ENCODE data around the gene ARMC8.

ARMC8 gene

DNA sequence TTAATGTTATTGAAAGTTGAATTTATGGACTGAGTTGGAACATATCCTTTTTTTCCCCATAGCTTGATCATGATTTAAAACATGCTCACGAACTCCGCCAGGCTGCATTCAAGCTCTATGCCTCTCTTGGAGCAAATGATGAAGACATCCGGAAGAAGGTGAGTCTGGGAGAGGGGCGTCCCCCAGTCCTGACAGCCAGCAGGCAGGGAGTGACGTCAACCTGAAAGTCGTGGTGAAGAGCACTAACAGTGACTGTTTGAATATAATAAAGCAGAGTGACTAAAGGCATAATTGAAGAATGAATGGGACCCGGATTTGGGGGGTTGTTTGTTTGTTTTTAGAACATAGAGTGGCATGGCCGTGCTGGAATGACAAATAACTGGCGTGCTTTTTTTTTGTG is 57.9 kb downstream of the ARMC8 start:
- TF ChIP-seq, protein P1, sequence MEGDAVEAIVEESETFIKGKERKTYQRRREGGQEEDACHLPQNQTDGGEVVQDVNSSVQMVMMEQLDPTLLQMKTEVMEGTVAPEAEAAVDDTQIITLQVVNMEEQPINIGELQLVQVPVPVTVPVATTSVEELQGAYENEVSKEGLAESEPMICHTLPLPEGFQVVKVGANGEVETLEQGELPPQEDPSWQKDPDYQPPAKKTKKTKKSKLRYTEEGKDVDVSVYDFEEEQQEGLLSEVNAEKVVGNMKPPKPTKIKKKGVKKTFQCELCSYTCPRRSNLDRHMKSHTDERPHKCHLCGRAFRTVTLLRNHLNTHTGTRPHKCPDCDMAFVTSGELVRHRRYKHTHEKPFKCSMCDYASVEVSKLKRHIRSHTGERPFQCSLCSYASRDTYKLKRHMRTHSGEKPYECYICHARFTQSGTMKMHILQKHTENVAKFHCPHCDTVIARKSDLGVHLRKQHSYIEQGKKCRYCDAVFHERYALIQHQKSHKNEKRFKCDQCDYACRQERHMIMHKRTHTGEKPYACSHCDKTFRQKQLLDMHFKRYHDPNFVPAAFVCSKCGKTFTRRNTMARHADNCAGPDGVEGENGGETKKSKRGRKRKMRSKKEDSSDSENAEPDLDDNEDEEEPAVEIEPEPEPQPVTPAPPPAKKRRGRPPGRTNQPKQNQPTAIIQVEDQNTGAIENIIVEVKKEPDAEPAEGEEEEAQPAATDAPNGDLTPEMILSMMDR (IDR thresholded peaks at IDR 0.05; ENCODE audit: insufficient read depth, low read length, missing control alignments), result no peak
- ChIA-PET POLR2A (no interaction called here), CTCF (interaction anchor here (0.9 to 1.1 kb wide), 2 partner anchors 9 to 25 kb away, joined by 3 to 4 read pairs; no protein-coding TSS in a partner anchor)
- H3K4me3 ChIP-seq (ENCODE audit: low read depth, low read length), result no peak overlapping the region
- DNase-seq (ENCODE audit: low read depth, low spot score), result no peak

DNA sequence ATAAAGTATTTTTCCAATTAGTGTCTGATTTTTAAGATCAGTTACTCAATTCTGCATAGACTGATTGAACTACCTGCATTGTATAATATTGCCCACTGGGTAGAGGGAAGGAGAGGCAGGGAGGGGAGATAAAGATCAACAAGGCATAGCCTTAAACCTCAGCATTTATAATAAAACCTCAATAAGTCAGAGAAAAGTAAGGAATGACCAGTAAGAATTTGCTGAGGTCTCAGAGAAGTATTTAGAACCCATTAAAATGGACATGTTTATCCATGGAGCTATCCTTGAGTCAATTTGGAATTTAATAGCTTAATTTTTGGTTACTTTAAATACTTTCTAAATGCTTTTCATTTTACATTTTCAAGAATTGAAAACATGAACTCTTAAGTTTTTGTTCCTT is 62.5 kb downstream of the ARMC8 start:
- no peak for DNase-seq (ENCODE audit: low read depth, low spot score)
- H3K4me3 ChIP-seq (ENCODE audit: low read depth, low read length), result no peak overlapping the region
- TF ChIP-seq, protein P1 (IDR thresholded peaks at IDR 0.05; ENCODE audit: insufficient read depth, low read length, missing control alignments), result no peak
- CTCF ChIA-PET, result no interaction called here
- POLR2A ChIA-PET, result no interaction called here

DNA sequence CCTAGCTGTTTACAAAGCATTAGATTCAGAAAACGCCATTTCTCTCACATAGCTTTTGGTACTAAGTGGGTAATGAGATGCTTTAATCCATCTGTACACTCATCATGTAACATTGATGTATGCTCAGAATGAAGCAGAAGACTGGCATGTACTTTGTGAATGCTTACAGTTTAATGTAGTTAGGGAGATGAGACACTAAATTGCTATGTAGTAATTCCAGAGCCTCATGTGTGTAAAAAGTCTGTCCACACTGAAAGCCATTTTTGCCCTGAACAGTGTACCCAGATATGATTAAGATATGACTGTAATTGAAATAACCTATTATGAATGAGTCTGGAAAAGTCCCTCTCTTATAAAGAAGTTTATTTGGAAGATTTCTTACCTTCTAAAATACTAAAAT is 66.5 kb downstream of the ARMC8 start:
- no peak for DNase-seq (ENCODE audit: low read depth, low spot score)
- no peak overlapping the region for H3K4me3 ChIP-seq (ENCODE audit: low read depth, low read length)
- ChIA-PET POLR2A (no interaction called here), CTCF (interaction anchor here (1.4 kb wide), 1 partner anchor 8 kb away, joined by 3 read pairs; no protein-coding TSS in a partner anchor)
- TF ChIP-seq, protein P1 (IDR thresholded peaks at IDR 0.05; ENCODE audit: insufficient read depth, low read length, missing control alignments), result no peak

GRCh38 chr3:138254216-138254615 is 67.1 kb downstream of the ARMC8 start:
- TF ChIP-seq, protein P1 (IDR thresholded peaks at IDR 0.05; ENCODE audit: insufficient read depth, low read length, missing control alignments), result no peak
- ChIA-PET CTCF (interaction anchor here (1.4 to 2.6 kb wide), 2 partner anchors 9 to 17 kb away, joined by 3 to 9 read pairs; no protein-coding TSS in a partner anchor), POLR2A (no interaction called here)

GRCh38 chr3:138256022-138256421 is 68.9 kb downstream of the ARMC8 start:
- TF ChIP-seq, protein P1 (IDR thresholded peaks at IDR 0.05; ENCODE audit: insufficient read depth, low read length, missing control alignments), result no peak
- POLR2A ChIA-PET, result no interaction called here
- CTCF ChIA-PET, result interaction anchor here (2.6 kb wide), 1 partner anchor 15 kb away, joined by 9 read pairs; no protein-coding TSS in a partner anchor
- H3K4me3 ChIP-seq (ENCODE audit: low read depth, low read length), result no peak overlapping the region
- no peak for DNase-seq (ENCODE audit: low read depth, low spot score)

More at GRCh38 chr3:138254216-138254615, 67.1 kb downstream of the ARMC8 start:
- DNase-seq (ENCODE audit: low read depth, low spot score), result no peak
- H3K4me3 ChIP-seq (ENCODE audit: low read depth, low read length), result no peak overlapping the region

DNA sequence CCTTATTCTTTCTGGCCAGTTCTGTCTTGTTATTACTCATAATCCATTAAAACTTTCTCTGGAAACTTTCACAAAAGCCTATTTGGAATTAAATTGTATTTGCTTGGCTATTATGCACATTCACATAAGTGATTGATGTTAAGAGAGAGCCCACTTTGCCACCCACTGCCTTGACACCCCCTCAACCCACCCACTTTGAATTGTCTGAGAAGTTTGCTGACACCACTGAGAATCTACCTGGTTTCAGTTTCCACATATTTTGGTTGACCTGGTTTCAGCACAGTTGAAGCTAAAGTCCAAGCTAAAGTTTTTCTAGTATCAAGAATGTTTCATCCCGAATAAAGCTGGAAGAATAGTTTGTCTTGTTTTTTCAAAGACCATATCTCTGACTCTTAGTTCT is 70.9 kb downstream of the ARMC8 start:
- H3K4me3 ChIP-seq (ENCODE audit: low read depth, low read length), result no peak overlapping the region
- CTCF ChIA-PET, result interaction anchor here (1.1 kb wide), 1 partner anchor 14 kb away, joined by 3 read pairs; no protein-coding TSS in a partner anchor
- POLR2A ChIA-PET, result no interaction called here
- TF ChIP-seq, protein P1 (IDR thresholded peaks at IDR 0.05; ENCODE audit: insufficient read depth, low read length, missing control alignments), result no peak
- DNase-seq (ENCODE audit: low read depth, low spot score), result no peak
